ENCODE results near the gene EFCAB9. TPM values are rescaled to one million over a fixed set of nuclear protein-coding genes. Genes with fewer than 3 reads are reported as not detected.

The EFCAB9 gene
- total and polyA plus RNA-seq, 2 of the 8 experiments (the other 6 are each of a cell fraction or from before 2014, with no cell fraction given), result not detected

DNA sequence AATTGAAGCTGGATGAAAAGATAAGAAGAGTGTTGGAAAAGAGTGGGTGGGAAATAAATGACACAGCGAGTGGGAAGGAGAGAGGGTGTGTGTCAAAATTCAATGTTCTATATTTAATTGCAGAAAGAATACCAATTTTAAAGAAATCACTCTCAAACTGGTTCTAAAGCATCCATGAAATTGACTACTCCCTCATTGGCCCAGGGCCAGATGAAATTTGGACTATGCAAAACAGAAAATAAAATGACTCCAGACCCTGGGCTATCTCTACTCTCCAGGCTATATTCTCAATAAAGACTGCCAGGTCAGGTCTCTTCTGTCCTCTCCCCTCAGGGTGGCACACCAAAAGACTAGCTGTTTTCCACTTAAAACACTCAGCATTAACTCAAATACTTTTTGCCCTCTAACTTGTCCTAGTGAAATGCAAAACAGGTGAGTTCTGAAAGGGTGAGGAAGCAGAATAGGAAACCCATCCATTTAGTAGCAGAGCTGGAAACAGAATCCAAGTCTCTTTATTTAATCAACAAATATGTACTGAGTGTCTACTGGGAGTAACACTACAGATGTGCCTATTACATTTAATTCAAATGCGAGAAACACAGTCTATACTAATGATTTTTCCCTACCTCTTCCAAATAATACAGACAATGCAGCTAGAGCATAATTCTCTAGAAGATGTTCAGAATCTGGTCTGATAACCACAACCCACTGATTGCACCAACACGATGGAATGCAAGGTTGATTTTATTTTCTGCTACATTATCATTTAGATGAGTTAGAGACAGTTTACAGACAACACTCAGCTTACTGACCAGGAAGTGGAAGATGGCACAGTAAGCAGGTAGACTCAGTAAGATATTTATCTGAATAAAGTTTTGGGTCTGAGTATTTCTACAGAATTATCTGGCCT lies 42.1 kb downstream of the EFCAB9 start:
- Histone ChIP-seq H3K36me3 (ENCODE audit: control insufficient read depth in 2 of 4, insufficient read depth in 4 of 4, low read length in 3 of 4) (peaks cover 2 to 21% (median 10%) of the 10 kb centered on the region in 4 experiments; a peak in 6 of 8 replicates), H4K8ac (ENCODE audit: extremely low read depth, insufficient read depth, low read length) (no peak overlapping the region), H3K23ac (ENCODE audit: insufficient read length) (no peak overlapping the region), H3K4me1 (replicated peaks in 1 of 4; ENCODE audit: control insufficient read depth in 3 of 4, insufficient read depth in 4 of 4, low read length in 3 of 4) (no peaks in the 10 kb centered on the region; a peak in 1 of 7 replicates), H2BK12ac (ENCODE audit: low read depth, low read length) (no peak overlapping the region), H2AFZ (ENCODE audit: low read length) (no peak overlapping the region), H2BK120ac (replicated peaks; ENCODE audit: low read depth, low read length) (no peak overlapping the region), H3K9me3 (ENCODE audit: insufficient read depth in 2 of 2, low read depth in 1 of 2, low read length in 1 of 2) (no peaks in the 10 kb centered on the region), H2BK20ac (ENCODE audit: low read length) (no peak overlapping the region), H3K56ac (replicated peaks; ENCODE audit: insufficient read length, low read depth, low read length) (no peak overlapping the region), H3K4me3 (ENCODE audit: extremely low read depth in 1 of 4, insufficient read depth in 2 of 4, low read depth in 3 of 4, low read length in 4 of 4) (no peak overlapping the region), H3K9ac (replicated peaks in 1 of 4; ENCODE audit: extremely low read depth in 1 of 4, low read depth in 3 of 4, low read length in 3 of 4) (no peak overlapping the region), H3K79me2 (ENCODE audit: control insufficient read depth in 1 of 2, insufficient read depth in 2 of 2, low read length in 2 of 2) (peaks cover 0 to 51% of the 10 kb centered on the region in 2 experiments; a peak in 2 of 4 replicates), H3K79me1 (ENCODE audit: low read depth, low read length) (no peaks in the 10 kb centered on the region), H3K18ac (ENCODE audit: extremely low read depth, low read length) (no peak overlapping the region), H3K23me2 (ENCODE audit: low read depth, low read length) (no peaks in the 10 kb centered on the region), H4K91ac (replicated peaks; ENCODE audit: insufficient read length, low read length) (no peak overlapping the region), H3K27ac (ENCODE audit: low read depth, low read length) (no peak overlapping the region), H4K20me1 (replicated peaks in 1 of 2; ENCODE audit: control insufficient read depth in 1 of 2, insufficient read depth in 2 of 2, low read length in 2 of 2) (peaks cover 3 to 11% of the 10 kb centered on the region in 2 experiments), H2AK5ac (ENCODE audit: low read depth, low read length) (no peak overlapping the region), H3K14ac (ENCODE audit: insufficient read length) (no peak overlapping the region), H3K4me2 (ENCODE audit: insufficient read depth in 1 of 2, low read depth in 2 of 2, low read length in 2 of 2) (no peak overlapping the region), H3K27me3 (replicated peaks in 1 of 4; ENCODE audit: control insufficient read depth in 3 of 4, extremely low read depth in 1 of 4, insufficient read depth in 3 of 4, low read length in 3 of 4) (no peaks in the 10 kb centered on the region), H4K5ac (ENCODE audit: insufficient read length, low read depth, low read length) (no peak overlapping the region), H2BK15ac (ENCODE audit: low read length) (no peak overlapping the region), H2BK5ac (ENCODE audit: low read depth, low read length) (no peak overlapping the region), H3K4ac (replicated peaks; ENCODE audit: insufficient read length, low read depth, low read length) (no peak overlapping the region)
- no peak for DNase-seq (ENCODE audit: low read depth in 1 of 2, low spot score in 2 of 2)
- 81 to 94% methylated on average over 1 to 3 of the region's 3 CpGs for WGBS, 2 experiments (ENCODE audit: extremely low coverage in 1 of 2, insufficient coverage in 1 of 2, insufficient read length in 1 of 2, insufficient replicate concordance in 2 of 2, low coverage in 1 of 2, low lambda C conversion rate in 2 of 2, missing lambda C conversion rate in 1 of 2)
- no peak for FAIRE-seq
- ChIA-PET CTCF (ENCODE audit: partially characterized antibody) (interaction anchor here (0.6 to 1.0 kb wide), 6 partner anchors 15 to 200 kb away, joined by 3 to 4 read pairs (median 3); no protein-coding TSS in a partner anchor), POLR2A (ENCODE audit: partially characterized antibody) (interaction anchor here (1.0 kb wide), 1 partner anchor 11 kb away, joined by 3 read pairs; no protein-coding TSS in a partner anchor)
- TF ChIP-seq RFX5 (IDR thresholded peaks at IDR 0.05; ENCODE audit: borderline replicate concordance, low read depth, low read length) (no peak), EZH2 (IDR thresholded peaks at IDR 0.05; ENCODE audit: low read depth, low read length, severe bottlenecking) (no peak), JUN (IDR thresholded peaks at IDR 0.05; ENCODE audit: low read depth, low read length) (no peak)

Data from H1 (cell line).